Left lung (tissue), 10 donors: ENCODE measurements around the gene ESYT1. TPM values are rescaled to one million over a fixed set of nuclear protein-coding genes. Genes with fewer than 3 reads are reported as not detected.
"Not testable (repeated sequence)": the region's sequence is repeated elsewhere in the genome, so short reads cannot be mapped to it uniquely, and the experiment has no call there.

ENCODE experiments used
- ATAC-seq: fragments of 200-7000 bp; cut with Tn5 transposase; one replicate; pipeline ENCODE4 v1.9.1; 2020; ENCODE audit warnings: moderate library complexity
- DNase-seq, 4 donors: peaks; one replicate each; pipeline ENCODE4 v3.0.0-alpha.2; 2013 to 2020
- H3K27ac ChIP-seq, 2 donors: fragments of 200-600 bp; sonication (generic) in 1 of 2; one replicate each; pipeline versions ENCODE4 v1.5.0 to v1.8.0; 2020 to 2021
- H3K27me3 ChIP-seq, 2 donors: fragments of 200-600 bp; sonication (generic) in 1 of 2; one replicate each; pipeline versions ENCODE4 v1.5.0 to v1.8.0; 2020 to 2021
- H3K36me3 ChIP-seq, 2 donors: fragments of 200-600 bp; sonication (generic) in 1 of 2; one replicate each; pipeline versions ENCODE4 v1.5.0 to v1.8.0; 2020 to 2021
- H3K4me1 ChIP-seq, 2 donors: fragments of 200-600 bp; one replicate each; pipeline ENCODE4 v1.8.0; 2021
- H3K4me3 ChIP-seq, 2 donors: fragments of 200-600 bp; sonication (generic) in 1 of 2; one replicate each; pipeline versions ENCODE4 v1.5.0 to v1.8.0; 2020 to 2021; ENCODE audit warnings: mild to moderate bottlenecking in 1 of 2
- H3K9me3 ChIP-seq, 2 donors: fragments of 200-600 bp; sonication (generic) in 1 of 2; one replicate each; pipeline versions ENCODE4 v1.5.0 to v1.8.0; 2020 to 2021
- intact Hi-C, 2 donors: fragments of 100-400 bp; cut with DNase I; formaldehyde crosslinking; loops; one replicate each; pipeline versions ENCODE4 v1.11.2 to v1.14.2; 2022
- polyA plus RNA-seq, 6 donors: library from polyadenylated mRNA; unstranded; fragments of 120-200 nt; gene quantifications; one replicate each; pipeline ENCODE4 v1.2.1, GENCODE V29; 2013; ENCODE audit not compliant: insufficient read length in 6 of 6
- total RNA-seq, 2 donors: library from RNA; stranded (reverse); fragmentation: NEBNext Ultra II Directional; extraction: Animal tissue kit (Norgen Biotek cat#: 25700); gene quantifications; one replicate each; pipeline ENCODE4 v1.2.1, GENCODE V29; 2021
- TF ChIP-seq, protein P1 (sequence below), 2 donors: fragments of 200-600 bp; sonication (generic) in 1 of 2; IDR thresholded peaks; one replicate each; pipeline versions ENCODE4 v1.5.0 to v1.8.0; 2021; ENCODE audit warnings: antibody characterized with exemption in 2 of 2
- donor health status: DM: no; HTN: yes; CAD: no.
- donor health status: DM: no; HTN: no; CAD: no.

ESYT1 gene
- total and polyA plus RNA-seq, 8 donors = 80.9 to 116 (median 91.9) TPM

DNA sequence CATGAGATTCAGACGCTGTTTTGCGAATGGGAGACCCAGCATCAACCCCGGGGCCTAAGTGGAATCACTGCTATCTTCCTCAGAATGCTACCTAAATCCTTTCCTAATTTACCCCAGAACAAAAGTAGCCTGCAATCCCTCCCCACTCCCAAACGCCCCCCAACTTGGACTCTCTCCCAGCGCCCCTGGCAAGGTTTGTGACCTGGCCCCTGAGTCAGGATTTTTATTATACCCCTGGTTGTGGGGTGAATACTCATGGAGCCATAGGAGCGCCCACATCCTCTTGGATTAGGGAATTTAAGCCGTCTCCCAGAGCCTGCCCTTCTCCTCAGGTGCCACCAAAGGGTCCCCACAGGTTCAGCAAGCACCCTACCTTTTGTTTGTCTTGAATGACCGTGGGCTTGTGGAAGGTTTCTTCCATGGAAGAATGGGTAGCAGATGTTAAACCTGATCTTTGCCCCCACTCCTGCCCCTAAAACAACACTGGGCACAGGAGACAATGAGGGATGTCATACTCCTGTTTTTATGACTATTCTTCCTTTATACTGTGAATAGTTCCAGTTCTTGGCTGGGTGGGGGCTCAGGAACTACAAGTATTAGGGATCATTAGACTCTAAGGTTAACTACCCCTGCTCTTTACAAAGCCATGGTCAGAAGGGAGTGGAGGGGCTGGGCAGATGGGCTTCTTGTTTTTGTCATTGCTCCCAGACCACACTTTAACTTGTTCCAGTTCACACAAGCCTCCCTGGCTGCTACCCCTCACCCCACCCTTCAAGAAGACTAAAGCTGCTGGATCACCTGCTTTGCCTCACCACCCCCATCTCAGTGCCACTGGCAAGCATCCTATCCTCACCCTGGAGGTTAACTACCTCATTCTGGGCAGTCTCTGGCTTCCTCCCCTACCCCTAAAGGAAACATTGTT lies 24.9 kb downstream of the ESYT1 start:
- DNase-seq (no peak), ATAC-seq (no peak)
- Histone ChIP-seq H3K9me3 (no peaks in the 10 kb centered on the region), H3K27ac (peak overlapping the region; percentile 97), H3K36me3 (no peaks in the 10 kb centered on the region), H3K4me3 (peak overlapping the region; percentile 68 to 79), H3K4me1 (peaks cover 5 to 35% of the 10 kb centered on the region in 2 donors), H3K27me3 (no peaks in the 10 kb centered on the region)
- intact Hi-C loops = no loop called here
- TF ChIP-seq, protein P1, sequence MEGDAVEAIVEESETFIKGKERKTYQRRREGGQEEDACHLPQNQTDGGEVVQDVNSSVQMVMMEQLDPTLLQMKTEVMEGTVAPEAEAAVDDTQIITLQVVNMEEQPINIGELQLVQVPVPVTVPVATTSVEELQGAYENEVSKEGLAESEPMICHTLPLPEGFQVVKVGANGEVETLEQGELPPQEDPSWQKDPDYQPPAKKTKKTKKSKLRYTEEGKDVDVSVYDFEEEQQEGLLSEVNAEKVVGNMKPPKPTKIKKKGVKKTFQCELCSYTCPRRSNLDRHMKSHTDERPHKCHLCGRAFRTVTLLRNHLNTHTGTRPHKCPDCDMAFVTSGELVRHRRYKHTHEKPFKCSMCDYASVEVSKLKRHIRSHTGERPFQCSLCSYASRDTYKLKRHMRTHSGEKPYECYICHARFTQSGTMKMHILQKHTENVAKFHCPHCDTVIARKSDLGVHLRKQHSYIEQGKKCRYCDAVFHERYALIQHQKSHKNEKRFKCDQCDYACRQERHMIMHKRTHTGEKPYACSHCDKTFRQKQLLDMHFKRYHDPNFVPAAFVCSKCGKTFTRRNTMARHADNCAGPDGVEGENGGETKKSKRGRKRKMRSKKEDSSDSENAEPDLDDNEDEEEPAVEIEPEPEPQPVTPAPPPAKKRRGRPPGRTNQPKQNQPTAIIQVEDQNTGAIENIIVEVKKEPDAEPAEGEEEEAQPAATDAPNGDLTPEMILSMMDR (IDR thresholded peaks at IDR 0.05) = no peak

DNA sequence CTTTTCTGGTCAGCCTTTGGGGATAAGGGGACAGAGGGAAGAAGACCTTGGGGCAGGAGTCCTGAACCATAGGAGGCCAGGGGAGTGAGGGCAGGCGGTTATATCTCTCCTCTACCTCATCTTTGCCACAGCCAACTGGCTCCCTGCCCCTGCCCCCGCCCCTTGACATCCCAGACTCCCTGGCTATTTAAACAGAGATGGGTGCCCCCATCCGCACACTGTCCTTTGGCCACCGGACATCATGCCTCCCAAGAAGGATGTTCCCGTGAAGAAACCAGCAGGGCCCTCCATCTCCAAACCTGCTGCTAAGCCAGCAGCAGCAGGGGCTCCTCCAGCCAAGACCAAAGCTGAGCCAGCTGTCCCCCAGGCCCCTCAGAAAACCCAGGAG lies 25.6 kb downstream of the ESYT1 start:
- no peak overlapping the region for H3K4me3 ChIP-seq
- no peaks in the 10 kb centered on the region for H3K9me3 ChIP-seq
- H3K27me3 ChIP-seq = no peaks in the 10 kb centered on the region
- no peak for DNase-seq
- TF ChIP-seq, protein P1 (IDR thresholded peaks at IDR 0.05) = no peak
- intact Hi-C loops = no loop called here
- H3K27ac ChIP-seq = no peak overlapping the region
- peaks cover 5 to 35% of the 10 kb centered on the region in 2 donors for H3K4me1 ChIP-seq
- H3K36me3 ChIP-seq = no peaks in the 10 kb centered on the region
- ATAC-seq = no peak

DNA sequence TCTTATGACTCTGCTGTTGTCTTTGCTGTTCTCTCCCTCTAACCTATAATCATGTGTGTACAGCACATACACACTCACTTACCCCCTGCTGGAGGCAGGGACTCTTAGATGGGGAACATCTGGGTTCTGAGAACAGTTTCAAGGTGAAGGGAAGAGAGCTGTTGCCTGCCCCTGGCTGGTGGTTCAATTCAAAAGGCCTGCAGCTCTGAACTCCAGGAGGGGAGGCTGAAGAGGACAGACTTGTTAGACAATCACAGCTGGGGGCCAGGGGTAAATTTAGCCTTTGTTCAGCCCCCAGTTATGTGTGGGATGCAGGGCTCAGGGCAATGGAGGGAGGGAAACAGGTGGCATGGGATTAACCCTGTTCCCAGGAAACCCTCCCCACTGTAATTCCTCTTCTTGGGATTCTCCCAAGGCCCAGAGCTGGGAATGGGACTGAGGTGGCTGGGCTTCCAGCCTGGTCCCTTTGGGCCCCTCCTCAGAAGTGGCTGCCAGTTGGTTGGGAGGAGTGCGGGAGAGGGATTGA lies 26.2 kb downstream of the ESYT1 start:
- H3K9me3 ChIP-seq = no peaks in the 10 kb centered on the region
- ATAC-seq (no peak), DNase-seq (no peak)
- no peaks in the 10 kb centered on the region for H3K27me3 ChIP-seq
- TF ChIP-seq, protein P1 (IDR thresholded peaks at IDR 0.05) = no peak
- H3K4me1 ChIP-seq = peaks cover 5 to 36% of the 10 kb centered on the region in 2 donors
- H3K36me3 ChIP-seq = no peaks in the 10 kb centered on the region
- no peak overlapping the region for H3K27ac ChIP-seq
- intact Hi-C loops = no loop called here
- H3K4me3 ChIP-seq = no peak overlapping the region

DNA sequence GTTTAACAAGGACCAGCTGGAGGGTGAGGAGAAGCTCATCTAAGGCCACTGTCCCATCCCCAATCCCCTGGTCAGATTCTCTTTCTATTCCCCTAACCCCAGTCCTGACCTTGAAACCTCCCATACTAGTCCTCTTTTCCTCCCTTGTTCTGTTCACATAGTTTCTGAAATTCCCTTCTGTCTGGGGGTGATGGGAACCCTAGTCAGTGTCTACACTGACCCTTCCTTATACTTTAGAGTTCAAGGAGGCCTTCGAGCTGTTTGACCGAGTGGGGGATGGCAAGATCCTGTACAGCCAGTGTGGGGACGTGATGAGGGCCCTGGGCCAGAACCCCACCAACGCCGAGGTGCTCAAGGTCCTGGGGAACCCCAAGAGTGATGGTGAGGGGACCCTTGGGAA lies 26.8 kb downstream of the ESYT1 start:
- DNase-seq (no peak), ATAC-seq (no peak)
- no peaks in the 10 kb centered on the region for H3K9me3 ChIP-seq
- H3K27ac ChIP-seq = no peak overlapping the region
- intact Hi-C loops = no loop called here
- no peak overlapping the region for H3K4me3 ChIP-seq
- H3K27me3 ChIP-seq = no peaks in the 10 kb centered on the region
- TF ChIP-seq, protein P1 (IDR thresholded peaks at IDR 0.05) = no peak
- peaks cover 0 to 5% of the 10 kb centered on the region in 2 donors for H3K36me3 ChIP-seq
- H3K4me1 ChIP-seq = peaks cover 9 to 42% of the 10 kb centered on the region in 2 donors

DNA sequence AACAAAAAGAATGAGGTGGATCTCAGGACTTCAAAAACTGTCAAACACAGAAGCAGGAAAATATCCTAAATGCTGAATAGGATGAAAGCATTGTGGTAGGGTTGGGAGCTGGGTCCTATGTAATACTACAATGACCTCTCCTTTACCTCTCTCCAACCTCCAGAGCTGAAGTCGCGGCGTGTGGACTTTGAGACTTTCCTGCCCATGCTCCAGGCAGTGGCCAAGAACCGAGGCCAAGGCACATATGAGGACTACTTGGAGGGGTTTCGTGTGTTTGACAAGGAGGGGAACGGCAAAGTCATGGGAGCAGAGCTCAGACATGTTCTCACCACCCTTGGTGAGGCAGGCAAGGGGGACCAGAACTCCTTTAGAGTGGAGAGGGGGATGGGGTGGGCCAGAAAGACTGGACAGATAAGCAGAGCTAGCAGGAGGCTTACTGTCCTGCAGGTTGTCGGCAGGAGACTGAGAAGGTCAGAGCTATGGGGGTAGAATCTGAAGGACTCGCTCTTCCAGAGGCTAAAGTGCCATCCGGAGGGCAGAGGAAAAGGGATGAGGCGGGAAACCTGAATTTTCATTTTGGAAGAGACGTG lies 27.3 kb downstream of the ESYT1 start:
- H3K27me3 ChIP-seq = no peaks in the 10 kb centered on the region
- H3K9me3 ChIP-seq = no peaks in the 10 kb centered on the region
- H3K27ac ChIP-seq = no peak overlapping the region
- intact Hi-C loops = no loop called here
- no peak for DNase-seq
- TF ChIP-seq, protein P1 (IDR thresholded peaks at IDR 0.05) = no peak
- peaks cover 14 to 45% of the 10 kb centered on the region in 2 donors for H3K4me1 ChIP-seq
- no peak for ATAC-seq
- H3K36me3 ChIP-seq = peaks cover 0 to 10% of the 10 kb centered on the region in 2 donors
- H3K4me3 ChIP-seq = no peak overlapping the region

DNA sequence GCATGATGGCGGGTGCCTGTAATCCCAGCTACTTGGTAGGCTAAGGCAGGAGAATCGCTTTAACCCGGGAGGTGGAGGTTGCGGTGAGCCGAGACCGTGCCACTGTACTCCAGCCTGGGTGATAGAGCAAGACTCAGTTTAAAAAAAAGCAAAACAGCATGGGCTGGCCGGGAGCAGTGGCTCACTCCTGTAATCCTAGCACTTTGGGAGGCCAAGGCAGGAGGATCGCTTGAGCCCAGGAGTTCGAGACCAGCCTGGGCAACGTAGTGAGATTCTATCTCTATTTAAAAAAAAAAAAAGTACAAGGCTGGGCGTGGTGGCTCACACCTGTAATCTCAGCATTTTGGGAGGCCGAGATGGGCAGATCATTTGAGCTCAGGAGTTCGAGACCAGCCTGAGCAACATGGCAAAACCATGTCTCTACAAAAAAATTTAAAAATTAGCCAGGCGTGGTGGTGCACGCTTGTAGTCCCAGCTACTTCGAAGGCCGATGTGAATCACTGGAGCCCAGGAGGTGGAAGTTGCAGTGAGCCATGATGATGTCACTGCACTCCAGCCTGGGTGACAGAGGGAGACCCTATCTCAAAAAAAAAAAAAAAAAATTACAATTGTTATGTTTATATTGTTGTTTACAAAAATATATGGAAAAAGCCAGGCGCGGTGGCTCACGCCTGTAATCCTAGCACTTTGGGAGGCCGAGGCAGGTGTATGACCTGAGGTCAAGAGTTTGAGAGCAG lies 28.6 kb downstream of the ESYT1 start:
- H3K27ac ChIP-seq = peak overlapping the region; percentile 94 to 97
- H3K27me3 ChIP-seq, intact Hi-C loops, DNase-seq, H3K9me3 ChIP-seq, ATAC-seq: not testable (repeated sequence)
- H3K36me3 ChIP-seq = peaks cover 0 to 23% of the 10 kb centered on the region in 2 donors
- H3K4me1 ChIP-seq = peaks cover 21 to 45% of the 10 kb centered on the region in 2 donors
- peak overlapping the region; percentile 47 to 88 for H3K4me3 ChIP-seq
